OCI-M2 (cell line): ENCODE measurements around the gene USP21.

Source experiments
- DNase-seq: peaks from one replicate; lab custom pipeline; 2025; ENCODE audit not compliant: unreplicated experiment; lab: John Stamatoyannopoulos, UW

USP21 gene

DNA sequence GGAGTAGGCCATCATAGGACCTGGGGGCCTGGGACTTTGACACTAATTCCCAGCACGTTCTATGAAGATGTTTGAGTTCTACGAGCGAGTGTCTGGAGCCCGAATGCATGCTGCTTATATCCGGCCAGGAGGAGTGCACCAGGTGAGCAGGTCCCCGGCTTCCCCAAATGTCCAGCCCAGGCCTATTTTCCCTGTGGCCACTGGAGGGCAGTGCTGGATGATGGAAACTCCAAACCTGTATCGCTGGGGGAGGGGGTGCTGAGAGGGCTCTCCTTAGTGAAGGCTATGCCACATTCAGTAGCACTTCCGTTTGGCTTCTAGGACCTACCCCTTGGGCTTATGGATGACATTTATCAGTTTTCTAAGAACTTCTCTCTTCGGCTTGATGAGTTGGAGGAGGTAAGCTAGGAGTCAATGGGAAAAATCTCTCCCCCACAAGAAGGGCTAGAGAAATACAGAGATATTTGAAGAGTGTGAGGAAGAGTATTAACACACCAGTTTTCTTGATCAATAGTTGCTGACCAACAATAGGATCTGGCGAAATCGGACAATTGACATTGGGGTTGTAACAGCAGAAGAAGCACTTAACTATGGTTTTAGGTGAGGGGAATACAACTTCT lies 50.6 kb downstream of the USP21 start:
- no peak for DNase-seq

- no peak for DNase-seq
Measured at GRCh38 chr1:161214369-161214768, 55.1 kb downstream of the USP21 start.

GRCh38 chr1:161215076-161215475 lies 55.8 kb downstream of the USP21 start, which contains the start of gene FCER1G:
Gene FCER1G (plus strand): TSS chr1:161215295. CDS start chr1:161215322, 27 bp downstream.
- DNase-seq = no peak
